Hepatocyte (in vitro differentiated cells): ENCODE data around the gene LRMDA.

Experiments
- EZH2 ChIP-seq: fragments of 200-600 bp; sonication (generic); IDR thresholded peaks from 2 replicates; pipeline ENCODE4 v1.6.1; 2016; ENCODE audit warnings: antibody characterized with exemption, mild to moderate bottlenecking, borderline replicate concordance
- TF ChIP-seq, protein P1 (sequence below): fragments of 200-600 bp; sonication (generic); IDR thresholded peaks from 2 replicates; pipeline ENCODE4 v1.5.1; 2016; ENCODE audit warnings: antibody characterized with exemption, mild to moderate bottlenecking; ENCODE audit not compliant: poor library complexity

GRCh38 chr10:75782463-75783248 lies 351.2 kb downstream of the LRMDA start:
- TF ChIP-seq, protein P1, sequence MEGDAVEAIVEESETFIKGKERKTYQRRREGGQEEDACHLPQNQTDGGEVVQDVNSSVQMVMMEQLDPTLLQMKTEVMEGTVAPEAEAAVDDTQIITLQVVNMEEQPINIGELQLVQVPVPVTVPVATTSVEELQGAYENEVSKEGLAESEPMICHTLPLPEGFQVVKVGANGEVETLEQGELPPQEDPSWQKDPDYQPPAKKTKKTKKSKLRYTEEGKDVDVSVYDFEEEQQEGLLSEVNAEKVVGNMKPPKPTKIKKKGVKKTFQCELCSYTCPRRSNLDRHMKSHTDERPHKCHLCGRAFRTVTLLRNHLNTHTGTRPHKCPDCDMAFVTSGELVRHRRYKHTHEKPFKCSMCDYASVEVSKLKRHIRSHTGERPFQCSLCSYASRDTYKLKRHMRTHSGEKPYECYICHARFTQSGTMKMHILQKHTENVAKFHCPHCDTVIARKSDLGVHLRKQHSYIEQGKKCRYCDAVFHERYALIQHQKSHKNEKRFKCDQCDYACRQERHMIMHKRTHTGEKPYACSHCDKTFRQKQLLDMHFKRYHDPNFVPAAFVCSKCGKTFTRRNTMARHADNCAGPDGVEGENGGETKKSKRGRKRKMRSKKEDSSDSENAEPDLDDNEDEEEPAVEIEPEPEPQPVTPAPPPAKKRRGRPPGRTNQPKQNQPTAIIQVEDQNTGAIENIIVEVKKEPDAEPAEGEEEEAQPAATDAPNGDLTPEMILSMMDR: no peak
- no peak for TF ChIP-seq EZH2
